ENCODE measurements around the gene PIP4K2A. TPM values are rescaled to one million over a fixed set of nuclear protein-coding genes. Genes with fewer than 3 reads are reported as not detected.

PIP4K2A gene
- total RNA-seq, 1 experiment from 2014 or later = 20.2 TPM

DNA sequence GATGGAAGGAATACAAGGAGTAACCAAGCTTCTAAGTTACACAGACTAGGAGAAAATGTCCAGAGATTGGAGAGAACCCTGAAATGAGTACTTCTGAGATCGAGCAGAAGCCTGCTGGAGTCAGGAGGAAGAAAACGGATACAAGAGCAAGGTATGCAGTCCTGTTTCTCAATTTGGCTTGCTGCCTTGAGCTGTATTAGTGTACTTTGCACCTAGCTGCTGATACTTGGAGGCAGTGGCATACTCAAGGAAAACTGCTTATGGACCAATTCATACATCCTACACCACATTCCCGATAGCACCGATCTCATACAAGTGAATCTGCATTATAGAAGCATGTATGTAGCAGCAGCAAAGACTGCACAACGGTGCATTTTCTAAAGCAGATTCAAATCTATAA is 14.4 kb downstream of the PIP4K2A start:
- TF ChIP-seq EZH2phosphoT487 (IDR thresholded peaks at IDR 0.05; ENCODE audit: borderline replicate concordance, low read length) = no peak
- no peak for TF ChIP-seq EZH2 (IDR thresholded peaks at IDR 0.05; ENCODE audit: low read length, unreplicated experiment)
- TF ChIP-seq, protein P1, sequence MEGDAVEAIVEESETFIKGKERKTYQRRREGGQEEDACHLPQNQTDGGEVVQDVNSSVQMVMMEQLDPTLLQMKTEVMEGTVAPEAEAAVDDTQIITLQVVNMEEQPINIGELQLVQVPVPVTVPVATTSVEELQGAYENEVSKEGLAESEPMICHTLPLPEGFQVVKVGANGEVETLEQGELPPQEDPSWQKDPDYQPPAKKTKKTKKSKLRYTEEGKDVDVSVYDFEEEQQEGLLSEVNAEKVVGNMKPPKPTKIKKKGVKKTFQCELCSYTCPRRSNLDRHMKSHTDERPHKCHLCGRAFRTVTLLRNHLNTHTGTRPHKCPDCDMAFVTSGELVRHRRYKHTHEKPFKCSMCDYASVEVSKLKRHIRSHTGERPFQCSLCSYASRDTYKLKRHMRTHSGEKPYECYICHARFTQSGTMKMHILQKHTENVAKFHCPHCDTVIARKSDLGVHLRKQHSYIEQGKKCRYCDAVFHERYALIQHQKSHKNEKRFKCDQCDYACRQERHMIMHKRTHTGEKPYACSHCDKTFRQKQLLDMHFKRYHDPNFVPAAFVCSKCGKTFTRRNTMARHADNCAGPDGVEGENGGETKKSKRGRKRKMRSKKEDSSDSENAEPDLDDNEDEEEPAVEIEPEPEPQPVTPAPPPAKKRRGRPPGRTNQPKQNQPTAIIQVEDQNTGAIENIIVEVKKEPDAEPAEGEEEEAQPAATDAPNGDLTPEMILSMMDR (conservative IDR thresholded peaks at IDR 0.05; ENCODE audit: low read depth, low read length) = no peak
- Histone ChIP-seq H3K36me3 (ENCODE audit: low read depth, low read length) (no peaks in the 10 kb centered on the region), H4K20me1 (ENCODE audit: low read length) (no peaks in the 10 kb centered on the region), H3K9me2 (replicated peaks; ENCODE audit: low read length) (no peaks in the 10 kb centered on the region), H2AFZ (ENCODE audit: low read length) (no peak overlapping the region), H3K4me1 (ENCODE audit: insufficient read depth, low read length) (no peaks in the 10 kb centered on the region), H3K4me2 (ENCODE audit: low read length) (no peak overlapping the region), H3K27me3 (ENCODE audit: low read length) (no peaks in the 10 kb centered on the region), H3K27ac (ENCODE audit: low read length) (no peak overlapping the region), H3K9ac (ENCODE audit: low read length) (no peak overlapping the region), H3F3A (ENCODE audit: low read length, unreplicated experiment) (no peaks in the 10 kb centered on the region), H3K4me3 (ENCODE audit: low read length) (no peak overlapping the region), H3K79me2 (ENCODE audit: low read length) (peaks cover 99% of the 10 kb centered on the region), H3K9me3 (ENCODE audit: low read length) (no peaks in the 10 kb centered on the region)
- DNase-seq (no peak), ATAC-seq (no peak)
- POLR2A ChIA-PET (ENCODE audit: unreplicated experiment) = no interaction called here
- BruUV-seq (replicated peaks) = no TSS peak
- intact Hi-C loops (cut with micrococcal nuclease) = no loop called here
- CTCF ChIA-PET = no interaction called here

DNA sequence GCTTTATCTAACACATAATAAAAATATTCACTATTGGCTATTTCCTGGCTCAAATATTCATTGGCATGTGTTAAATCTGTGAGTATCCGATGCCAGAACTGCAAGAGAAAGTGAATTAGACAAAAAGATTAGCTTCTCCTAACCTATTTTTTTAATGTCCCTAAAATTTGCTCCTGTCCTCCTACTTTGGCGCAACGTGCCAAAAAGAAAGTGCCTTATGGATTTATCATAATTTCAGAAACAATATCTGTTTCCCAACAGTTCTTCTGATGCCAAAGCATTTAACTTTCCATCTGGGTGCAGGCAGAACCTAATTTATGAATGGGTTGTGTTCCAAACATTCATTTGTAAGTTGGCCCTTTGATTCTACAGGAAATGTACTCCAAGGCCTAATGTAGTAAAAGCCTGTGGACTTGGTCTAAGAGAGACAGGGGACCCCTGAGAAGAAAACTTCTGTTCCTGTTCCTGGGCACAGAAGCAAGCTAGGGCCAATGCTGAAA is 15.4 kb downstream of the PIP4K2A start:
- no peak for TF ChIP-seq EZH2phosphoT487 (IDR thresholded peaks at IDR 0.05; ENCODE audit: borderline replicate concordance, low read length)
- TF ChIP-seq, protein P1 (conservative IDR thresholded peaks at IDR 0.05; ENCODE audit: low read depth, low read length) = no peak
- TF ChIP-seq EZH2 (IDR thresholded peaks at IDR 0.05; ENCODE audit: low read length, unreplicated experiment) = no peak
- no peaks in the 10 kb centered on the region for H3K9me2 ChIP-seq (replicated peaks; ENCODE audit: low read length)
- no peak overlapping the region for H3K27ac ChIP-seq (ENCODE audit: low read length)
- no peaks in the 10 kb centered on the region for H3K27me3 ChIP-seq (ENCODE audit: low read length)
- H3K4me2 ChIP-seq (ENCODE audit: low read length) = no peak overlapping the region
- H3K79me2 ChIP-seq (ENCODE audit: low read length) = peaks cover 99% of the 10 kb centered on the region
- H4K20me1 ChIP-seq (ENCODE audit: low read length) = no peaks in the 10 kb centered on the region
- POLR2A ChIA-PET (ENCODE audit: unreplicated experiment) = no interaction called here
- H3K4me3 ChIP-seq (ENCODE audit: low read length) = no peak overlapping the region
- BruUV-seq (replicated peaks) = no TSS peak
- no peak overlapping the region for H3K9ac ChIP-seq (ENCODE audit: low read length)
- no peaks in the 10 kb centered on the region for H3K36me3 ChIP-seq (ENCODE audit: low read depth, low read length)
- ATAC-seq (no peak), DNase-seq (no peak)
- no peak overlapping the region for H2AFZ ChIP-seq (ENCODE audit: low read length)
- no peaks in the 10 kb centered on the region for H3K9me3 ChIP-seq (ENCODE audit: low read length)
- H3F3A ChIP-seq (ENCODE audit: low read length, unreplicated experiment) = no peaks in the 10 kb centered on the region
- CTCF ChIA-PET = no interaction called here
- intact Hi-C loops (cut with micrococcal nuclease) = no loop called here
- no peaks in the 10 kb centered on the region for H3K4me1 ChIP-seq (ENCODE audit: insufficient read depth, low read length)

DNA sequence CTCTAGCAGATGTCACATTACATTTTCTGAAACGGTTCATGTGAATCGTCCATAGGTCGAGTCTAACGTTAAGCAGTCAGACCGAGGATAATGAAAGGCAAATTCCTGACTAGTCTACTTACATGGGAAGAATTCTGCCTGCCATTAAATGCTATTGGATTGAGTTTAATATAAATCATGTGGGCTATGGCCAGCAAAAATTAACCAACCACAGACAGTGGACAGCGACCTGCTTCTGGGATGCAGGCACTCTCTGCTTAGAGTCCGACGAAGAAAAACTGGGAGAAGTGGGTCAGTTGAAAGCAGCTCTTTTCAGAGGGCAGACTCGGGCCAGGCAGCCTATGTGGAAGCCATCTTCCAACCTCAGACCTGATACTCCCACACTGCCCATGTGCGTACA is 16.6 kb downstream of the PIP4K2A start:
- H3K79me2 ChIP-seq (ENCODE audit: low read length) = peaks cover 99% of the 10 kb centered on the region
- H2AFZ ChIP-seq (ENCODE audit: low read length) = no peak overlapping the region
- peaks cover 8% of the 10 kb centered on the region; the same call in 1 of the 2 replicates for H3K4me1 ChIP-seq (ENCODE audit: insufficient read depth, low read length)
- no peak overlapping the region for H3K4me3 ChIP-seq (ENCODE audit: low read length)
- H3K36me3 ChIP-seq (ENCODE audit: low read depth, low read length) = no peaks in the 10 kb centered on the region
- H3K9me3 ChIP-seq (ENCODE audit: low read length) = no peaks in the 10 kb centered on the region
- no peak overlapping the region for H3K9ac ChIP-seq (ENCODE audit: low read length)
- H4K20me1 ChIP-seq (ENCODE audit: low read length) = no peaks in the 10 kb centered on the region
- no peaks in the 10 kb centered on the region for H3K9me2 ChIP-seq (replicated peaks; ENCODE audit: low read length)
- BruUV-seq (replicated peaks) = no TSS peak
- H3F3A ChIP-seq (ENCODE audit: low read length, unreplicated experiment) = no peaks in the 10 kb centered on the region
- ChIA-PET POLR2A (ENCODE audit: unreplicated experiment) (interaction anchor here (0.6 kb wide), 1 partner anchor 42 kb away, joined by 6 read pairs; no protein-coding TSS in a partner anchor), CTCF (no interaction called here)
- no peak overlapping the region for H3K27ac ChIP-seq (ENCODE audit: low read length)
- H3K4me2 ChIP-seq (ENCODE audit: low read length) = no peak overlapping the region
- DNase-seq (no peak), ATAC-seq (no peak)
- TF ChIP-seq EZH2phosphoT487 (IDR thresholded peaks at IDR 0.05; ENCODE audit: borderline replicate concordance, low read length) = no peak
- no peak for TF ChIP-seq EZH2 (IDR thresholded peaks at IDR 0.05; ENCODE audit: low read length, unreplicated experiment)
- TF ChIP-seq, protein P1 (conservative IDR thresholded peaks at IDR 0.05; ENCODE audit: low read depth, low read length) = no peak
- intact Hi-C loops (cut with micrococcal nuclease) = no loop called here
- H3K27me3 ChIP-seq (ENCODE audit: low read length) = no peaks in the 10 kb centered on the region

Data from PC-3 (cell line).